Tibial nerve (tissue), 3 donors: Measurements from ENCODE around the gene RAP1GAP2.

Experiments
- CTCF ChIP-seq, 5 experiments: fragments of 200-600 bp in 3 of 5; fragments of 450-650 bp in 2 of 5; sonication (generic) in 3 of 5; IDR thresholded peaks; one replicate each; pipeline ENCODE4 v1.5.1; 2016 to 2019; ENCODE audit warnings: antibody characterized with exemption in 5 of 5, mild to moderate bottlenecking in 3 of 5, moderate library complexity in 2 of 5
- POLR2A ChIP-seq, 2 donors: fragments of 450-650 bp; IDR thresholded peaks; one replicate each; pipeline ENCODE4 v1.6.1; 2017; ENCODE audit warnings: antibody characterized with exemption in 2 of 2, mild to moderate bottlenecking in 2 of 2, moderate library complexity in 2 of 2

DNA sequence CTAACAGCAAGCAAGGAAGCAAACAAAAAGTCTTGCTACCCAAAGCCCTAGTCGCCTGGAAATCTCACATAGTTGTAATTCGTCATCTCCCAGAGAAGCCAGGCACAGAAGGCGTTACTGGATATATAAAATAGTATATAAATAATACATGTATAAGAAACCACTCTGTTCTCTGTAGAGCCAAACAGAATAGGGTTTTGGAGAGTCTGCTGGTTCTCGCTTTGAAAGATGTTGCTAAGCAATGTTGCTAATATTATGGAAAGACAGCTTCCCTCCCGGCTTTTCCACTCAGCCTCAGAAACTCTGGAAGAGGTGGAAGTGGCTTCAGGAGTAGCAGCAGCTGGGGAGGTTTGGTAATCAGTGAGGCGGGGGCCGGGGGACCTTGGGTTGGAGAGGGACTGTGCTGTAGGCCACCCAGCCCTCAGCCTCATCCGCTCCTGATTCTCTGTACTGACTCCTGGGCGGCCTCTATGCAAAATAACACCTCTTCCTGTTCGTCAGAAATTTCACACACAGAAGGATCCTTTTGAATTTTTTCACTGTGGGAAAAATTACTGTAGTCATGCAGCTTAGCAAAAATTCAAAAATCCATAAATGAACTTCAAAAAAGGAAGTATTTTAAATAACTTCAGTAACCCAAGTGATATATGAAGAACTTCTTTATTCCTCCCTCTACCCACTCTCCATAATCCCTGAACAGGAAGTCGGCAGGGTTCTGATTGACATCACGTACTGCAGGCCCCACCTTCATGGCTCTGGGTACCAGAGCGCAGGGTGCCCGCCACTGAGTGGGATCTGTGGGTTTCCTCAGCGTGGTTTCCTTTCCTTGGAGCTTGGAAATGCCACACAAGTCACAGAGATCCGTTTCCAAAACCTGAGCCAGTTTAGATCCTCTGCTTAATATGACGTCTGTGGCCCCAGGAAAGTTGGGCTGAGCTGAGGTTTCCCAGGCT is 51.4 kb downstream of the RAP1GAP2 start:
- TF ChIP-seq CTCF (IDR thresholded peaks at IDR 0.05) (no peak), POLR2A (IDR thresholded peaks at IDR 0.05) (no peak)
